Tibial artery (tissue), 4 donors: ENCODE results near the gene MGAT5.

Source experiments
- DNase-seq, 2 donors: peaks; one replicate each; pipeline ENCODE4 v3.0.0-alpha.2; 2019
- H3K27ac ChIP-seq, 2 donors: fragments of 200-600 bp; sonication (generic) in 1 of 2; 1 replicate in 1 of 2; 2 replicates in 1 of 2; pipeline ENCODE4 v1.5.1; 2018 to 2019; ENCODE audit warnings: mild to moderate bottlenecking in 1 of 2
- H3K27me3 ChIP-seq, 2 donors: fragments of 200-600 bp; sonication (generic) in 1 of 2; one replicate each; pipeline versions ENCODE4 v1.5.1 to v1.6.0; 2016 to 2019
- H3K36me3 ChIP-seq, 3 donors: fragments of 200-600 bp; sonication (generic) in 2 of 3; one replicate each; pipeline ENCODE4 v1.5.1; 2016 to 2019; ENCODE audit warnings: mild to moderate bottlenecking in 2 of 3
- H3K4me1 ChIP-seq, 4 donors: fragments of 200-600 bp; sonication (generic) in 2 of 4; 1 replicate in 3 of 4; 2 replicates in 1 of 4; pipeline ENCODE4 v1.5.1; 2016 to 2019
- H3K4me3 ChIP-seq, 2 donors: fragments of 200-600 bp; sonication (generic) in 1 of 2; 1 replicate in 1 of 2; 2 replicates in 1 of 2; pipeline ENCODE4 v1.5.1; 2018 to 2019; ENCODE audit warnings: mild to moderate bottlenecking in 2 of 2
- H3K9me3 ChIP-seq, 3 donors: fragments of 200-600 bp; sonication (generic) in 1 of 3; one replicate each; pipeline ENCODE4 v1.5.1; 2016 to 2019
- CTCF ChIP-seq, 2 experiments: fragments of 200-600 bp in 1 of 2; fragments of 450-650 bp in 1 of 2; IDR thresholded peaks; one replicate each; pipeline ENCODE4 v1.5.1; 2017 to 2019; ENCODE audit warnings: antibody characterized with exemption in 2 of 2, mild to moderate bottlenecking in 1 of 2, moderate library complexity in 1 of 2
- intact Hi-C: fragments of 100-400 bp; cut with DNase I; formaldehyde crosslinking; loops from one replicate; pipeline ENCODE4 v1.15.0; 2023; ENCODE audit warnings: low total_unique reads

MGAT5 gene

GRCh38 chr2:134498654-134499053, 244.8 kb downstream of the MGAT5 start:
- H3K27ac ChIP-seq: no peak overlapping the region
- no peak for TF ChIP-seq CTCF (IDR thresholded peaks at IDR 0.05)
- H3K36me3 ChIP-seq: no peaks in the 10 kb centered on the region
- H3K9me3 ChIP-seq: no peaks in the 10 kb centered on the region
- H3K4me3 ChIP-seq: no peak overlapping the region
- DNase-seq: no peak
- intact Hi-C loops: no loop called here
- H3K4me1 ChIP-seq: no peaks in the 10 kb centered on the region
- H3K27me3 ChIP-seq: no peaks in the 10 kb centered on the region

DNA sequence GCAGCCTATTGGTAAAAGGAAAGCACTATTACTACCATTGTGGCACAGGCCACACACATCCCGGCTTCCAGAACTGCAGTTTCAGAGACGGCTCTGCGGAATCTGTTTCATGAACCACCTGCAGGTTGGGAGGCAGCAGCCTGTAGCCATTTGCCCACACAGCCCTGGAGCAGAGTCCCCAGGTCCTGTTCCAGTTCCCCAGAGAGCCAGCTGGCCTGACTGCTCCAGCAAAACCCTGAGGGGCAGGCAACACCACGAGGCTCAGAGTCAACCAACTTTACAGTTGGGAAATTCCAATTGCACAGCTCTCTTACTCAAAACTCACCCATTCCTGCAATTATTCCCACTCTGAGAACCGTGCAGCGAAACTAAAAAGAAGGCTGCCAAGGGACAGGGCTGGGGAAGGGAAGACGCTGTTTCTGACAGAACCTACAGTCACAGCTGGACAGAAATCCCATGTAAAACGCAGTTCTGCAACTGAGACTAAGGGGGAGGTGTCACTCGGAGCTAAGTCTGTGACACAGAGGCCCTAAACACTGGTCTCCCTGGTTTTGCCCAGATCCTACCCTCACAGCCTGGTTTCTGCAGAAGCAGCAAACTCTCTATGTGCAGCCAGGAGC, 245.5 kb downstream of the MGAT5 start:
- Histone ChIP-seq H3K4me1 (no peaks in the 10 kb centered on the region), H3K9me3 (no peaks in the 10 kb centered on the region), H3K36me3 (no peaks in the 10 kb centered on the region), H3K27ac (no peak overlapping the region), H3K27me3 (no peaks in the 10 kb centered on the region), H3K4me3 (no peak overlapping the region)
- no peak for TF ChIP-seq CTCF (IDR thresholded peaks at IDR 0.05)
- intact Hi-C loops: no loop called here
- no peak for DNase-seq

DNA sequence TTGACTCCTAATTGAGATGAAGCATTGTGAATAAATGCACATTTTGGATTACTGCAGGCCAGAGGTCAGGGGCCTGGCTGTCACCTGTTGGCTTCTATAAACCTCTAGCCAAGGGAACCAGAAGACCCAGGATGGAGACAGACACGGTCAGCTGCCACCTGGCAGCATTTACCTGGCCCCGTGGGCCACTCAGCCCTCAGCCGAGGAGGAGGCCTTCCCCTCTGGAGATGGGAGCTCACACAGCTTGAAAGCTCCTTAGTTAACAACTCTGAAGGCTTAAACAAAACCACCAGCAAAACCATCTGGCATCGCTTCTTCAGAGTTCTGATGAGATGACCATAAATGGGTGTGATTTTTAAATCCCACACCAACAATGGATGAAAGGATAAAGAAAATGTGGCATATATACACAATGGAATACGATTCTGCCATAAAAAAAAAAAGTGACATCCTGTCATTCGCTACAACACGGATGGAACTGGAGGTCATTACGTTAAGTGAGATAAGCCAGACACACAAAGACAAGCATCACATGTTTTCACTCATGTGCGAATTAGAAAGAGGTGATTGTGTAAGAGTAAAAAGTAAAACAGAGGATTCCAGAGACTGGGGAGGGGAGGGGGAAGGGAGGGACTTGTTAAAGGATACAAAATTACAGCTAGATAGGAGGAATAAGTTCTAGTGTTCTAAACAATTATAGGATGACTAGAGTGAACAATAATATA, 246.5 kb downstream of the MGAT5 start:
- no peak for TF ChIP-seq CTCF (IDR thresholded peaks at IDR 0.05)
- Histone ChIP-seq H3K4me1 (no peaks in the 10 kb centered on the region), H3K36me3 (no peaks in the 10 kb centered on the region), H3K9me3 (no peaks in the 10 kb centered on the region), H3K27ac (no peak overlapping the region), H3K27me3 (peaks cover 0 to 1% of the 10 kb centered on the region in 2 donors), H3K4me3 (no peak overlapping the region)
- no peak for DNase-seq
- intact Hi-C loops: no loop called here

DNA sequence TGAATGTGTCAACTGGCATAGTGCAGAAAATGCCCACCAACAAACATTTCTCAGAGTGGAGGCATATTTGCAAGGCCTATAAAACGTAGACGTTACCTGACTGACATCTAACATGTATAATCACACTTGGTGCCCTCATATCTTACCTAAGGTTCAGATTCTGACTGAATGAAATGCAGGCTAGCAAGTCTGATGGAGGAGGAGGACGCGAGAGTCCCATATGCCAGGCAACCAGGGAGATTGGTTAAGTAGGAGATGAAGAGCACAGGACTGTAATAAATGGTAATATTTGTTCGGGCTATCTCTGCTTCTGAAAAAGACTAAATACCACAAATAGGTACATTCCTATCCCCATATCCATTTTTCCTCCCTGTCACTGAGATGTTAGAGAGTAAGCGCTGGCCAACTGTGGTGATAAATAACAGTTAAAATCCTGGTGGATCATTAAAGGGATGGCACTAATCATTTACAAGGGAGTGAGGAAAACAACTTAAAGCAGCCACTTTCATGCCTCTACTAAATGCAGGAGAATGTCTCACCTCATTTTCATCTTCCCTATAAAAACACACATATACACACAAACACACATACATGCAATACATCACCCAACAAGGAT, 247.7 kb downstream of the MGAT5 start:
- no peaks in the 10 kb centered on the region for H3K9me3 ChIP-seq
- TF ChIP-seq CTCF (IDR thresholded peaks at IDR 0.05): no peak

DNA sequence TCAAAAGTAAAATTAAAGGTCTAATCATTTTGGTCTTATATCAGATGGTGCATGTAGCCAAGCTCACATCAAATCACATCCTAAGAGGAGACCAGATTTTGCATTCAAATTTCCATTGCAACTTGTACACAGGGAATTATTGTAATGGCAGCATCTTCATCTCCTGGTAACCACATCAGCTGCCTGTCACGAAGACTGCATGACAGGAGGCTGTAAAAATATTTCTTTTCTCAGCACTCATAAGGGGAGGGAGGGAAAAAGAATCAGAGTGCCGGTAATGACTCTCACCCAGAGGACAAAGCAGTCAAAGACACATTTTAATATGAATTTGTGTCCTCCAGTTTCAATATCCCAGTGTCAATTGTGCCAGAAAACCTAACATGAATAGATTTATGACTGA, 248.2 kb downstream of the MGAT5 start:
- intact Hi-C loops: no loop called here
- Histone ChIP-seq H3K4me1 (no peaks in the 10 kb centered on the region), H3K27ac (no peak overlapping the region), H3K4me3 (no peak overlapping the region), H3K9me3 (no peaks in the 10 kb centered on the region), H3K36me3 (no peaks in the 10 kb centered on the region), H3K27me3 (peaks cover 0 to 4% of the 10 kb centered on the region in 2 donors)
- no peak for DNase-seq
- no peak for TF ChIP-seq CTCF (IDR thresholded peaks at IDR 0.05)

More for the DNA sequence above, 247.7 kb downstream of the MGAT5 start:
- no peak overlapping the region for H3K27ac ChIP-seq
- no peaks in the 10 kb centered on the region for H3K4me1 ChIP-seq
- no peak overlapping the region for H3K4me3 ChIP-seq
- H3K36me3 ChIP-seq: no peaks in the 10 kb centered on the region
- peaks cover 0 to 4% of the 10 kb centered on the region in 2 donors for H3K27me3 ChIP-seq
- intact Hi-C loops: no loop called here
- no peak for DNase-seq
